GM23338 (cell line): Measurements from ENCODE around the gene SH2D4B. TPM values are rescaled to one million over a fixed set of nuclear protein-coding genes. Genes with fewer than 3 reads are reported as not detected.

Experiments
- ATAC-seq: fragments of 200-7000 bp; cut with Tn5 transposase; 3 replicates; pipeline ENCODE4 v1.9.1; 2020
- DNase-seq: peaks from one replicate; pipeline ENCODE4 v3.0.0-alpha.2; 2015; ENCODE audit warnings: low spot score
- H2AFZ ChIP-seq: fragments of 200-600 bp; sonication (generic); 2 replicates; pipeline ENCODE4 v1.8.0; 2016; ENCODE audit warnings: antibody characterized with exemption, mild to moderate bottlenecking, moderate library complexity
- H3F3A ChIP-seq: fragments of 200-600 bp; sonication (generic); replicated peaks from 2 replicates; pipeline ENCODE4 v1.8.0; 2017; ENCODE audit warnings: antibody characterized with exemption, mixed run types, low read depth
- H3K27ac ChIP-seq: fragments of 200-600 bp; sonication (generic); 2 replicates; pipeline ENCODE4 v1.6.1; 2016; ENCODE audit warnings: low read depth
- H3K27me3 ChIP-seq: fragments of 200-600 bp; sonication (generic); 2 replicates; pipeline ENCODE4 v1.8.0; 2016; ENCODE audit warnings: mild to moderate bottlenecking, mixed run types, moderate library complexity; ENCODE audit not compliant: insufficient read depth
- H3K36me3 ChIP-seq: fragments of 200-600 bp; sonication (generic); 2 replicates; pipeline ENCODE4 v1.8.0; 2016; ENCODE audit warnings: mild to moderate bottlenecking; ENCODE audit not compliant: insufficient read depth
- H3K4me1 ChIP-seq: fragments of 200-600 bp; sonication (generic); 2 replicates; pipeline ENCODE4 v1.8.0; 2016; ENCODE audit warnings: mild to moderate bottlenecking, moderate library complexity; ENCODE audit not compliant: insufficient read depth
- H3K4me2 ChIP-seq: fragments of 200-600 bp; sonication (generic); 2 replicates; pipeline ENCODE4 v1.7.1; 2017; ENCODE audit warnings: mixed run types
- H3K4me3 ChIP-seq: fragments of 200-600 bp; sonication (generic); 2 replicates; pipeline ENCODE4 v1.6.1; 2016; ENCODE audit warnings: mixed run types
- H3K79me2 ChIP-seq: fragments of 200-600 bp; sonication (generic); replicated peaks from 2 replicates; pipeline ENCODE4 v1.8.0; 2017; ENCODE audit warnings: mild to moderate bottlenecking; ENCODE audit not compliant: insufficient read depth
- H3K9me2 ChIP-seq: fragments of 200-600 bp; sonication (generic); 2 replicates; pipeline ENCODE4 v1.8.0; 2017; ENCODE audit not compliant: insufficient read depth
- H4K20me1 ChIP-seq: fragments of 200-600 bp; sonication (generic); replicated peaks from 2 replicates; pipeline ENCODE4 v1.8.0; 2017; ENCODE audit warnings: mild to moderate bottlenecking; ENCODE audit not compliant: insufficient read depth
- H3K27ac Mint-ChIP-seq: 2 replicates; pipeline ENCODE4 v1.8.0; 2020; ENCODE audit warnings: inconsistent platforms, mild to moderate bottlenecking, moderate library complexity, mixed read lengths
- H3K27me3 Mint-ChIP-seq: 3 replicates; pipeline ENCODE4 v1.8.0; 2022; ENCODE audit warnings: low read depth, mild to moderate bottlenecking, moderate library complexity, mixed read lengths, inconsistent platforms; ENCODE audit not compliant: insufficient read depth, poor library complexity
- H3K36me3 Mint-ChIP-seq: 3 replicates; pipeline ENCODE4 v1.8.0; 2021; ENCODE audit warnings: low read depth, mild to moderate bottlenecking, inconsistent platforms, moderate library complexity, mixed read lengths
- H3K4me1 Mint-ChIP-seq: 3 replicates; pipeline ENCODE4 v1.8.0; 2020; ENCODE audit warnings: mild to moderate bottlenecking, inconsistent platforms, mixed read lengths
- H3K4me3 Mint-ChIP-seq: 3 replicates; pipeline ENCODE4 v1.8.0; 2021; ENCODE audit warnings: moderate library complexity, mild to moderate bottlenecking, inconsistent platforms, mixed read lengths
- H3K9me3 Mint-ChIP-seq: 3 replicates; pipeline ENCODE4 v1.8.0; 2020; ENCODE audit warnings: moderate library complexity, mild to moderate bottlenecking, inconsistent platforms, mixed read lengths
- CREB1 ChIP-seq: fragments of 250-450 bp; sonication (Bioruptor Pico); IDR thresholded peaks from 2 replicates; pipeline ENCODE4 v1.5.0; 2020; ENCODE audit warnings: low read depth, mild to moderate bottlenecking, moderate library complexity
- CTCF ChIP-seq, 2 experiments: fragments of 200-600 bp in 1 of 2; sonication (generic) in 1 of 2; conservative IDR thresholded peaks; 2 replicates each; pipeline versions ENCODE4 v1.5.1 to v1.6.1; 2016 to 2017; ENCODE audit warnings: antibody characterized with exemption in 2 of 2, low read depth in 2 of 2, mild to moderate bottlenecking in 2 of 2, moderate library complexity in 1 of 2
- ETS1 ChIP-seq: IDR thresholded peaks from 2 replicates; pipeline ENCODE4 v1.6.1; 2016; ENCODE audit warnings: antibody characterized with exemption
- JUNB ChIP-seq: IDR thresholded peaks from one replicate; pipeline ENCODE4 v1.6.1; 2016; ENCODE audit warnings: antibody characterized with exemption; ENCODE audit not compliant: unreplicated experiment
- NANOG ChIP-seq: IDR thresholded peaks from 2 replicates; pipeline ENCODE4 v1.6.1; 2016; ENCODE audit warnings: antibody characterized with exemption, borderline replicate concordance
- POLR2AphosphoS5 ChIP-seq: IDR thresholded peaks from 2 replicates; pipeline ENCODE4 v1.6.1; 2016; ENCODE audit warnings: antibody characterized with exemption, low read depth
- REST ChIP-seq: IDR thresholded peaks from one replicate; pipeline ENCODE4 v1.6.1; 2018; ENCODE audit warnings: antibody characterized with exemption; ENCODE audit not compliant: unreplicated experiment
- STAT1 ChIP-seq: IDR thresholded peaks from one replicate; pipeline ENCODE4 v1.6.1; 2016; ENCODE audit warnings: antibody characterized with exemption; ENCODE audit not compliant: unreplicated experiment
- ZNF114 ChIP-seq: fragments of 250-450 bp; sonication (Bioruptor Pico); IDR thresholded peaks from 2 replicates; pipeline ENCODE4 v1.5.0; 2020; ENCODE audit warnings: mild to moderate bottlenecking, moderate library complexity
- ZNF331 ChIP-seq: fragments of 250-450 bp; sonication (Bioruptor Pico); IDR thresholded peaks from 2 replicates; pipeline ENCODE4 v1.5.0; 2020; ENCODE audit warnings: low read depth, mild to moderate bottlenecking, moderate library complexity
- polyA plus RNA-seq: library from polyadenylated mRNA; unstranded; fragments of >200 nt; fragmentation: Nextera tagmentation; extraction: Ambion mirVana; gene quantifications from 2 replicates; pipeline ENCODE4 v1.2.1, GENCODE V29; 2016
- total RNA-seq: library from RNA; depleted of rRNA; stranded (reverse); fragments of >200 nt; shearing (Covaris generic); gene quantifications from 2 replicates; pipeline ENCODE4 v1.2.3, GENCODE V29; 2014

SH2D4B gene
- total and polyA plus RNA-seq, 2 experiments from 2014 or later: 0.08 TPM; not detected in 1

GRCh38 chr10:80509403-80510161 lies 28.1 kb upstream of the SH2D4B start (continued):
- TF ChIP-seq ETS1 (no peak), NANOG (no peak), JUNB (no peak), ZNF114 (CRISPR knock-in tag) (no peak), ZNF331 (no peak), CREB1 (CRISPR knock-in tag) (no peak), REST (no peak)

GRCh38 chr10:80512031-80512526 lies 25.6 kb upstream of the SH2D4B start:
- no peak overlapping the region for H2AFZ ChIP-seq
- H3F3A ChIP-seq: no peaks in the 10 kb centered on the region
- H3K36me3 ChIP-seq: peaks cover 11% of the 10 kb centered on the region; the same call in 1 of the 2 replicates
- H3K27me3 Mint-ChIP-seq: no peaks in the 10 kb centered on the region
- no peaks in the 10 kb centered on the region for H3K27me3 ChIP-seq
- no peak overlapping the region for H3K27ac ChIP-seq
- H4K20me1 ChIP-seq: no peaks in the 10 kb centered on the region; the same call in 1 of the 2 replicates
- no peak for ATAC-seq
- H3K36me3 Mint-ChIP-seq: peaks cover 71% of the 10 kb centered on the region
- H3K9me3 Mint-ChIP-seq: no peaks in the 10 kb centered on the region
- H3K9me2 ChIP-seq: no peaks in the 10 kb centered on the region
- no peak for DNase-seq
- no peak overlapping the region for H3K4me2 ChIP-seq
- no peaks in the 10 kb centered on the region; the same call in 2 of the 3 replicates for H3K4me1 Mint-ChIP-seq
- no peaks in the 10 kb centered on the region for H3K4me1 ChIP-seq
- H3K27ac Mint-ChIP-seq: no peak overlapping the region
- 0 out of 2 replicates have a peak, but pooled peaks cover 3% of the 10 kb centered on the region for H3K79me2 ChIP-seq
- H3K4me3 Mint-ChIP-seq: no peak overlapping the region
- H3K4me3 ChIP-seq: no peak overlapping the region
- no peak for TF ChIP-seq JUNB
- no peak for TF ChIP-seq ETS1
- TF ChIP-seq NANOG: no peak
- no peak for TF ChIP-seq POLR2AphosphoS5
- no peak for TF ChIP-seq STAT1
- TF ChIP-seq CREB1 (CRISPR knock-in tag): no peak
- TF ChIP-seq ZNF114 (CRISPR knock-in tag): no peak
- no peak for TF ChIP-seq CTCF (conservative IDR thresholded peaks at IDR 0.05; ENCODE audit: low read depth in 2 of 2)
